Thyroid gland (tissue), 4 donors: Measurements from ENCODE around the gene MYPN. TPM values are rescaled to one million over a fixed set of nuclear protein-coding genes. Genes with fewer than 3 reads are reported as not detected.

ENCODE experiments used
- DNase-seq, 2 donors: peaks; one replicate each; pipeline ENCODE4 v3.0.0-alpha.2; 2019
- H3K27ac ChIP-seq, 3 donors: fragments of 200-600 bp; sonication (generic); 1 replicate in 2 of 3; 2 replicates in 1 of 3; pipeline ENCODE4 v1.5.1; 2016 to 2019; ENCODE audit warnings: mild to moderate bottlenecking in 1 of 3, moderate library complexity in 1 of 3
- H3K27me3 ChIP-seq: fragments of 200-600 bp; sonication (generic); one replicate; pipeline ENCODE4 v1.5.1; 2019
- H3K36me3 ChIP-seq, 2 donors: fragments of 200-600 bp; sonication (generic); one replicate each; pipeline ENCODE4 v1.5.1; 2016 to 2019
- H3K4me1 ChIP-seq, 2 donors: fragments of 200-600 bp; sonication (generic); one replicate each; pipeline ENCODE4 v1.5.1; 2017 to 2019
- H3K4me3 ChIP-seq, 3 donors: fragments of 200-600 bp; sonication (generic); replicated peaks in 1 of 3; 1 replicate in 2 of 3; 2 replicates in 1 of 3; pipeline ENCODE4 v1.5.1; 2016; ENCODE audit warnings: mild to moderate bottlenecking in 1 of 3
- H3K9me3 ChIP-seq: fragments of 200-600 bp; sonication (generic); one replicate; pipeline ENCODE4 v1.5.1; 2017
- POLR2A ChIP-seq, 2 donors: fragments of 450-650 bp; IDR thresholded peaks; one replicate each; pipeline ENCODE4 v1.6.1; 2017; ENCODE audit warnings: antibody characterized with exemption in 2 of 2, mild to moderate bottlenecking in 2 of 2, moderate library complexity in 1 of 2
- WGBS, 2 donors: methylation state at CpG; one replicate each; pipeline ENCODE4 v1.1.5; 2017; 5-methylcytosine and 5-hydroxymethylcytosine counted together
- intact Hi-C: fragments of 100-400 bp; cut with DNase I; formaldehyde crosslinking; loops from one replicate; pipeline ENCODE4 v1.15.1; 2023
- total RNA-seq, 4 donors: library from RNA; depleted of rRNA; stranded (reverse); fragments of >200 nt; gene quantifications; one replicate each; pipeline ENCODE4 v1.2.3, GENCODE V29; 2016
- TF ChIP-seq, protein P1 (sequence below), 6 experiments: fragments of 200-600 bp in 3 of 6; fragments of 450-650 bp in 3 of 6; sonication (generic) in 3 of 6; IDR thresholded peaks; one replicate each; pipeline ENCODE4 v1.5.1; 2016 to 2019; ENCODE audit warnings: antibody characterized with exemption in 6 of 6, mild to moderate bottlenecking in 2 of 6, inconsistent platforms in 1 of 6, moderate library complexity in 1 of 6

MYPN gene
- total RNA-seq, 4 donors from 2014 or later: 0.11 TPM; not detected in 3

- 92 to 93% methylated on average over 7 of the region's 7 CpGs for WGBS, 2 donors
- no peaks in the 10 kb centered on the region for H3K27me3 ChIP-seq
- intact Hi-C loops: no loop called here
Observed at GRCh38 chr10:68086910-68087684, 22.2 kb upstream of the MYPN start.

GRCh38 chr10:68087685-68088401 is 21.4 kb upstream of the MYPN start:
- no peak overlapping the region for H3K4me3 ChIP-seq
- WGBS, 2 donors: 39 to 54% methylated on average over 2 of the region's 2 CpGs
- no peaks in the 10 kb centered on the region for H3K36me3 ChIP-seq
- H3K27ac ChIP-seq: no peak overlapping the region
- DNase-seq: no peak
- H3K4me1 ChIP-seq: no peaks in the 10 kb centered on the region
- TF ChIP-seq, protein P1, sequence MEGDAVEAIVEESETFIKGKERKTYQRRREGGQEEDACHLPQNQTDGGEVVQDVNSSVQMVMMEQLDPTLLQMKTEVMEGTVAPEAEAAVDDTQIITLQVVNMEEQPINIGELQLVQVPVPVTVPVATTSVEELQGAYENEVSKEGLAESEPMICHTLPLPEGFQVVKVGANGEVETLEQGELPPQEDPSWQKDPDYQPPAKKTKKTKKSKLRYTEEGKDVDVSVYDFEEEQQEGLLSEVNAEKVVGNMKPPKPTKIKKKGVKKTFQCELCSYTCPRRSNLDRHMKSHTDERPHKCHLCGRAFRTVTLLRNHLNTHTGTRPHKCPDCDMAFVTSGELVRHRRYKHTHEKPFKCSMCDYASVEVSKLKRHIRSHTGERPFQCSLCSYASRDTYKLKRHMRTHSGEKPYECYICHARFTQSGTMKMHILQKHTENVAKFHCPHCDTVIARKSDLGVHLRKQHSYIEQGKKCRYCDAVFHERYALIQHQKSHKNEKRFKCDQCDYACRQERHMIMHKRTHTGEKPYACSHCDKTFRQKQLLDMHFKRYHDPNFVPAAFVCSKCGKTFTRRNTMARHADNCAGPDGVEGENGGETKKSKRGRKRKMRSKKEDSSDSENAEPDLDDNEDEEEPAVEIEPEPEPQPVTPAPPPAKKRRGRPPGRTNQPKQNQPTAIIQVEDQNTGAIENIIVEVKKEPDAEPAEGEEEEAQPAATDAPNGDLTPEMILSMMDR (IDR thresholded peaks at IDR 0.05): no peak
- TF ChIP-seq POLR2A (IDR thresholded peaks at IDR 0.05): no peak
- intact Hi-C loops: no loop called here
- no peaks in the 10 kb centered on the region for H3K27me3 ChIP-seq
- no peaks in the 10 kb centered on the region for H3K9me3 ChIP-seq

More at GRCh38 chr10:68086910-68087684, 22.2 kb upstream of the MYPN start:
- H3K4me1 ChIP-seq: no peaks in the 10 kb centered on the region
- no peaks in the 10 kb centered on the region for H3K9me3 ChIP-seq
- no peak for DNase-seq
- TF ChIP-seq, protein P1 (IDR thresholded peaks at IDR 0.05): no peak
- no peak for TF ChIP-seq POLR2A (IDR thresholded peaks at IDR 0.05)
- no peak overlapping the region for H3K4me3 ChIP-seq
- no peak overlapping the region for H3K27ac ChIP-seq
- no peaks in the 10 kb centered on the region for H3K36me3 ChIP-seq

GRCh38 chr10:68088740-68089139 is 20.5 kb upstream of the MYPN start:
- H3K9me3 ChIP-seq: no peaks in the 10 kb centered on the region
- intact Hi-C loops: no loop called here
- no peak overlapping the region for H3K27ac ChIP-seq
- no peaks in the 10 kb centered on the region for H3K27me3 ChIP-seq
- TF ChIP-seq POLR2A (IDR thresholded peaks at IDR 0.05): no peak
- TF ChIP-seq, protein P1 (IDR thresholded peaks at IDR 0.05): no peak
- no peaks in the 10 kb centered on the region for H3K4me1 ChIP-seq
- no peak for DNase-seq
- WGBS, 2 donors: 56 to 75% methylated on average over 4 of the region's 4 CpGs
- H3K36me3 ChIP-seq: no peaks in the 10 kb centered on the region
- H3K4me3 ChIP-seq: no peak overlapping the region

- no peaks in the 10 kb centered on the region for H3K4me1 ChIP-seq
- no peaks in the 10 kb centered on the region for H3K36me3 ChIP-seq
- DNase-seq: no peak
- intact Hi-C loops: no loop called here
- no peak for TF ChIP-seq POLR2A (IDR thresholded peaks at IDR 0.05)
- TF ChIP-seq, protein P1 (IDR thresholded peaks at IDR 0.05): no peak
- no peak overlapping the region for H3K27ac ChIP-seq
- WGBS, 2 donors: 78 to 83% methylated on average over 4 of the region's 4 CpGs
- H3K9me3 ChIP-seq: no peaks in the 10 kb centered on the region
- no peaks in the 10 kb centered on the region for H3K27me3 ChIP-seq
- H3K4me3 ChIP-seq: no peak overlapping the region
Observed at GRCh38 chr10:68090586-68090985, 18.7 kb upstream of the MYPN start.

DNA sequence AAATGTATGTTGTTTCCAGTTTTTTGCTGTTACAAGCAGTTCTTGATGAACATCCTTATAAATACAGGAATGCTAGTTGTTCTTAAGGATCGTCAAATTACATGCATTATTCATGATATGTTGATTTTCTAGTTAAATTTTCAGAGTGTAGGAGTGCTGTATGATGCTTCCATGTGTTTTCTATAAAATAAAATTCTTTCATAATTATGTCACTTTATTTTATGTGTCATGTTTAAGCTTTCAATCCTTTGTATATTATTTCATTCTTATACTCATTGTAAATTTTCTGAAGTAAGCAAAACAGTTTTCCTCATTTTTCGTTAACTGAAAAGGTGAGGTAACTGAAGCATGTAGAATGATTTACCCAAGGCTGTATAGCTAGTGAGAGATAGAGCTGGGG is 16.8 kb upstream of the MYPN start:
- H3K27ac ChIP-seq: no peak overlapping the region
- TF ChIP-seq, protein P1 (IDR thresholded peaks at IDR 0.05): no peak
- TF ChIP-seq POLR2A (IDR thresholded peaks at IDR 0.05): no peak
- no peaks in the 10 kb centered on the region for H3K9me3 ChIP-seq
- no peak overlapping the region for H3K4me3 ChIP-seq
- H3K27me3 ChIP-seq: no peaks in the 10 kb centered on the region
- no peaks in the 10 kb centered on the region for H3K4me1 ChIP-seq
- 86 to 92% methylated on average over 2 of the region's 2 CpGs for WGBS, 2 donors
- DNase-seq: no peak
- intact Hi-C loops: no loop called here
- no peaks in the 10 kb centered on the region for H3K36me3 ChIP-seq
